WTC11 (cell line): ENCODE measurements around the gene SGPP2. TPM values are rescaled to one million over a fixed set of nuclear protein-coding genes. Genes with fewer than 3 reads are reported as not detected.

Experiments used
- ATAC-seq: fragments of 200-7000 bp; cut with Tn5 transposase; 2 replicates; pipeline ENCODE4 v1.10.0; 2021; ENCODE audit warnings: mild to moderate bottlenecking, moderate library complexity
- CTCF ChIA-PET: fragments of 300-600 bp; sonication (Branson Sonifier 250); formaldehyde crosslinking; loops from one replicate; lab custom pipeline; 2021; ENCODE audit warnings: antibody characterized with exemption; lab: Charles Lee
- POLR2A ChIA-PET: fragments of 350-600 bp; sonication (Branson Sonifier 250); formaldehyde crosslinking; loops from one replicate; lab custom pipeline; 2021; ENCODE audit warnings: antibody characterized with exemption; lab: Charles Lee
- DNase-seq: peaks from one replicate; pipeline ENCODE4 v3.0.0; 2021; ENCODE audit warnings: low spot score
- H3K27ac Mint-ChIP-seq: 2 replicates; pipeline ENCODE4 v1.8.0; 2021; ENCODE audit warnings: mixed read lengths
- H3K27me3 Mint-ChIP-seq: 2 replicates; pipeline ENCODE4 v1.8.0; 2021; ENCODE audit warnings: low read depth, mild to moderate bottlenecking, moderate library complexity, mixed read lengths
- H3K36me3 Mint-ChIP-seq: 2 replicates; pipeline ENCODE4 v1.8.0; 2021; ENCODE audit warnings: mixed read lengths
- H3K4me1 Mint-ChIP-seq: 2 replicates; pipeline ENCODE4 v1.8.0; 2022; ENCODE audit warnings: mixed read lengths
- H3K4me3 Mint-ChIP-seq: 2 replicates; pipeline ENCODE4 v1.8.0; 2021; ENCODE audit warnings: mild to moderate bottlenecking, moderate library complexity, mixed read lengths
- H3K9me3 Mint-ChIP-seq: 2 replicates; pipeline ENCODE4 v1.8.0; 2021; ENCODE audit warnings: mixed read lengths
- AFF4 ChIP-seq: sonication (generic); formaldehyde crosslinking; IDR thresholded peaks from 2 replicates; pipeline ENCODE4 v1.8.1; 2023; ENCODE audit warnings: mild to moderate bottlenecking, missing genetic modification reagents, borderline replicate concordance
- AR ChIP-seq: fragments of 250-450 bp; sonication (Bioruptor Pico); IDR thresholded peaks from 2 replicates; pipeline ENCODE4 v1.9.0; 2021; ENCODE audit warnings: mild to moderate bottlenecking
- ARID4B ChIP-seq: sonication (generic); formaldehyde crosslinking; IDR thresholded peaks from 2 replicates; pipeline ENCODE4 v1.8.0; 2023; ENCODE audit warnings: missing genetic modification reagents, mild to moderate bottlenecking, borderline replicate concordance
- ATF2 ChIP-seq: sonication (generic); formaldehyde crosslinking; IDR thresholded peaks from 2 replicates; pipeline ENCODE4 v1.8.1; 2022; ENCODE audit warnings: low read depth, missing genetic modification reagents, borderline replicate concordance
- CDX4 ChIP-seq: fragments of 250-450 bp; sonication (Bioruptor Pico); IDR thresholded peaks from 2 replicates; pipeline ENCODE4 v1.9.0; 2021; ENCODE audit warnings: moderate library complexity, mild to moderate bottlenecking, inconsistent platforms, borderline replicate concordance
- ERG ChIP-seq: fragments of 250-450 bp; sonication (Bioruptor Pico); IDR thresholded peaks from 2 replicates; pipeline ENCODE4 v1.8.0; 2021; ENCODE audit warnings: mild to moderate bottlenecking
- FOXP4 ChIP-seq: sonication (generic); formaldehyde crosslinking; IDR thresholded peaks from 2 replicates; pipeline ENCODE4 v1.8.0; 2022; ENCODE audit warnings: mild to moderate bottlenecking, missing genetic modification reagents
- NFYB ChIP-seq: sonication (generic); formaldehyde crosslinking; conservative IDR thresholded peaks from 2 replicates; pipeline ENCODE4 v1.8.0; 2022; ENCODE audit warnings: low read depth, missing genetic modification reagents
- NR2C2 ChIP-seq: sonication (generic); formaldehyde crosslinking; IDR thresholded peaks from 2 replicates; pipeline ENCODE4 v1.8.0; 2022; ENCODE audit warnings: mild to moderate bottlenecking, missing genetic modification reagents
- PREB ChIP-seq: sonication (generic); formaldehyde crosslinking; IDR thresholded peaks from 2 replicates; pipeline ENCODE4 v1.8.1; 2022; ENCODE audit warnings: mild to moderate bottlenecking, missing genetic modification reagents, moderate library complexity, borderline replicate concordance
- ZNF121 ChIP-seq: sonication (generic); formaldehyde crosslinking; IDR thresholded peaks from 2 replicates; pipeline ENCODE4 v1.8.0; 2023; ENCODE audit warnings: missing genetic modification reagents
- ZNF263 ChIP-seq: sonication (generic); formaldehyde crosslinking; IDR thresholded peaks from 2 replicates; pipeline ENCODE4 v1.8.1; 2022; ENCODE audit warnings: low read depth, mild to moderate bottlenecking, moderate library complexity, missing genetic modification reagents
- total RNA-seq: library from RNA; stranded (reverse); gene quantifications from 3 replicates; pipeline ENCODE4 v1.2.3, GENCODE V29; 2021

The SGPP2 gene
- total RNA-seq, 1 experiment from 2014 or later: 0.07 TPM

GRCh38 chr2:222404151-222404905, 20.0 kb upstream of the SGPP2 start (continued):
- TF ChIP-seq PREB (CRISPR knock-in tag) (no peak), FOXP4 (CRISPR knock-in tag) (no peak), ARID4B (no peak)

- H3K4me3 Mint-ChIP-seq: no peak overlapping the region
- POLR2A ChIA-PET: no interaction called here
- no peak for DNase-seq
- no peaks in the 10 kb centered on the region; the same call in 1 of the 2 replicates for H3K4me1 Mint-ChIP-seq
- peaks cover 26% of the 10 kb centered on the region for H3K36me3 Mint-ChIP-seq
- H3K27ac Mint-ChIP-seq: no peak overlapping the region
- peaks cover 18% of the 10 kb centered on the region for H3K27me3 Mint-ChIP-seq
- CTCF ChIA-PET: no interaction called here
- ATAC-seq: no peak
- peaks cover 29% of the 10 kb centered on the region for H3K9me3 Mint-ChIP-seq
- TF ChIP-seq AR (CRISPR knock-in tag): no peak
- TF ChIP-seq NR2C2 (CRISPR knock-in tag): no peak
- TF ChIP-seq ZNF263 (CRISPR knock-in tag): no peak
- no peak for TF ChIP-seq AFF4
- TF ChIP-seq ATF2 (CRISPR knock-in tag): no peak
- no peak for TF ChIP-seq ERG (CRISPR knock-in tag)
- no peak for TF ChIP-seq ZNF121 (CRISPR knock-in tag)
- no peak for TF ChIP-seq NFYB (CRISPR knock-in tag)
- TF ChIP-seq CDX4 (CRISPR knock-in tag): no peak
These were observed 15.7 kb upstream of the SGPP2 start for GRCh38 chr2:222408684-222409083.
